Vagina (tissue), 2 donors: ENCODE data around the gene KLF1. TPM values are rescaled to one million over a fixed set of nuclear protein-coding genes. Genes with fewer than 3 reads are reported as not detected.

Experiments
- DNase-seq, 2 donors: peaks; one replicate each; pipeline ENCODE4 v3.0.0-alpha.2; 2017; ENCODE audit errors: extremely low spot score in 2 of 2
- H3K27ac ChIP-seq: fragments of 200-600 bp; sonication (generic); one replicate; pipeline ENCODE4 v1.5.1; 2019
- H3K27me3 ChIP-seq: fragments of 200-600 bp; sonication (generic); one replicate; pipeline ENCODE4 v1.5.1; 2019
- H3K36me3 ChIP-seq, 2 donors: fragments of 200-600 bp; sonication (generic); one replicate each; pipeline ENCODE4 v1.5.1; 2017 to 2019
- H3K4me1 ChIP-seq: fragments of 200-600 bp; sonication (generic); one replicate; pipeline ENCODE4 v1.5.1; 2019
- H3K4me3 ChIP-seq, 2 donors: fragments of 200-600 bp; sonication (generic); 1 replicate in 1 of 2; 2 replicates in 1 of 2; pipeline ENCODE4 v1.5.1; 2016 to 2019
- H3K9me3 ChIP-seq: fragments of 200-600 bp; sonication (generic); one replicate; pipeline ENCODE4 v1.5.1; 2019
- CTCF ChIP-seq, 3 experiments: fragments of 450-650 bp in 2 of 3; fragments of 200-600 bp in 1 of 3; sonication (generic) in 1 of 3; IDR thresholded peaks; one replicate each; pipeline ENCODE4 v1.5.1; 2017 to 2019; ENCODE audit warnings: antibody characterized with exemption in 3 of 3, mild to moderate bottlenecking in 2 of 3, moderate library complexity in 2 of 3
- POLR2A ChIP-seq, 2 donors: fragments of 450-650 bp; IDR thresholded peaks; one replicate each; pipeline ENCODE4 v1.6.1; 2017; ENCODE audit warnings: antibody characterized with exemption in 2 of 2, mild to moderate bottlenecking in 2 of 2, moderate library complexity in 2 of 2
- POLR2AphosphoS5 ChIP-seq, 2 donors: sonication (generic); formaldehyde crosslinking; IDR thresholded peaks; one replicate each; pipeline ENCODE4 v1.9.0; 2017; ENCODE audit warnings: antibody characterized with exemption in 2 of 2, mild to moderate bottlenecking in 2 of 2, low read depth in 1 of 2; ENCODE audit not compliant: insufficient read depth in 1 of 2
- intact Hi-C: fragments of 100-400 bp; cut with DNase I; formaldehyde crosslinking; loops from one replicate; pipeline ENCODE4 v1.15.1; 2023
- total RNA-seq: library from RNA; depleted of rRNA; stranded (reverse); fragments of >200 nt; gene quantifications from one replicate; pipeline ENCODE4 v1.2.3, GENCODE V29; 2016

Gene KLF1
- total RNA-seq, 1 donor from 2014 or later, result not detected

DNA sequence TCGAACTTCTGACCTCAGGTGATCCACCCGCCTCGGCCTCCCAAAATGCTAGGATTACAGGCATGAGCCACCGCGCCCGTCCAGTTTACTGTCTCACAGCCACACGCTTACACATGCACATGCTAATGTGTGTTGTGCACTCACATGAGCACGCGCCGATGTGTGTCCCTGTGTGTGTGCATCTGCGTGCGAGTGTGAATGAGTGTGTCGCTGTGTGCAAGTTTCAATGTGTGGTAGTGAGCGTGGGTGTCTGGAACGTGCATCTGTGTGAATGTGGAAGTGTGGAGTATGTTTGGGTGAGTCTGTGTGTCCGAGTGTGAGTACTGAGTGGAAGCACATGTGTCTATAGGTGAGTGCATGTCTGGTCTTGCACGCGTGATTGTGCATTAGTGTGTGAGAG lies 44.5 kb downstream of the KLF1 start:
- Histone ChIP-seq H3K4me1 (peaks cover 15% of the 10 kb centered on the region), H3K27me3 (peaks cover 29% of the 10 kb centered on the region), H3K27ac (no peak overlapping the region), H3K36me3 (no peaks in the 10 kb centered on the region), H3K4me3 (no peak overlapping the region), H3K9me3 (no peaks in the 10 kb centered on the region)
- TF ChIP-seq CTCF (IDR thresholded peaks at IDR 0.05), result no peak
- no peak for TF ChIP-seq POLR2A (IDR thresholded peaks at IDR 0.05)
- TF ChIP-seq POLR2AphosphoS5 (IDR thresholded peaks at IDR 0.05; ENCODE audit: insufficient read depth in 1 of 2, low read depth in 1 of 2), result no peak
- DNase-seq, result no peak
- intact Hi-C loops, result no loop called here

DNA sequence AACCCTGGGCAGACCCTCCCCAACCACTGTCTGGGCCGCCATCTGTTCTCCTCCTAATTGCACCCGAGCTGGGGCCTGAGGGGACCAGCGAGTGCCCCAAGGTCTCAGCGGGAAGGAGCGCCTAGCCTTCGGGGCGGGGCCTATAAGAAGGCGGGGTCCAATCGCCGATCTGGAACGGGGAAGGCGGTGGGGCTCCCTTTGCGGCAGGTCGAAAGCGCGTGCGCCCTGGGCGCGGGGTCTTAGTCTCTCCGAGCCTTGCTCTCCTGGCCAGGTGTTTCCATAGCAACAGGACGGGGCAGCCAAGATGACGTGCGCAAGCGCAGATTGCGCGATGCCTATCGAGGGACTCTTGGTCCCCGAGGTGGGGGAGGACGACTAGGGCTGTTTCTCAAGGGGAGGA lies 45.9 kb downstream of the KLF1 start:
- H3K4me1 ChIP-seq, result peaks cover 9% of the 10 kb centered on the region
- peaks cover 29% of the 10 kb centered on the region for H3K27me3 ChIP-seq
- no peaks in the 10 kb centered on the region for H3K9me3 ChIP-seq
- intact Hi-C loops, result no loop called here
- H3K27ac ChIP-seq, result no peak overlapping the region
- no peak for DNase-seq
- no peak overlapping the region for H3K4me3 ChIP-seq
- H3K36me3 ChIP-seq, result no peaks in the 10 kb centered on the region
- TF ChIP-seq CTCF (IDR thresholded peaks at IDR 0.05) (no peak), POLR2A (IDR thresholded peaks at IDR 0.05) (no peak), POLR2AphosphoS5 (IDR thresholded peaks at IDR 0.05; ENCODE audit: insufficient read depth in 1 of 2, low read depth in 1 of 2) (no peak)

- TF ChIP-seq POLR2AphosphoS5 (IDR thresholded peaks at IDR 0.05; ENCODE audit: insufficient read depth in 1 of 2, low read depth in 1 of 2), result no peak
- TF ChIP-seq CTCF (IDR thresholded peaks at IDR 0.05), result no peak
- TF ChIP-seq POLR2A (IDR thresholded peaks at IDR 0.05), result no peak
- Histone ChIP-seq H3K36me3 (no peaks in the 10 kb centered on the region), H3K4me3 (no peak overlapping the region), H3K27ac (no peak overlapping the region), H3K9me3 (no peaks in the 10 kb centered on the region), H3K27me3 (peaks cover 35% of the 10 kb centered on the region), H3K4me1 (peaks cover 9% of the 10 kb centered on the region)
- no peak for DNase-seq
- intact Hi-C loops, result no loop called here
Observed at GRCh38 chr19:12840091-12841079, 46.6 kb downstream of the KLF1 start.

DNA sequence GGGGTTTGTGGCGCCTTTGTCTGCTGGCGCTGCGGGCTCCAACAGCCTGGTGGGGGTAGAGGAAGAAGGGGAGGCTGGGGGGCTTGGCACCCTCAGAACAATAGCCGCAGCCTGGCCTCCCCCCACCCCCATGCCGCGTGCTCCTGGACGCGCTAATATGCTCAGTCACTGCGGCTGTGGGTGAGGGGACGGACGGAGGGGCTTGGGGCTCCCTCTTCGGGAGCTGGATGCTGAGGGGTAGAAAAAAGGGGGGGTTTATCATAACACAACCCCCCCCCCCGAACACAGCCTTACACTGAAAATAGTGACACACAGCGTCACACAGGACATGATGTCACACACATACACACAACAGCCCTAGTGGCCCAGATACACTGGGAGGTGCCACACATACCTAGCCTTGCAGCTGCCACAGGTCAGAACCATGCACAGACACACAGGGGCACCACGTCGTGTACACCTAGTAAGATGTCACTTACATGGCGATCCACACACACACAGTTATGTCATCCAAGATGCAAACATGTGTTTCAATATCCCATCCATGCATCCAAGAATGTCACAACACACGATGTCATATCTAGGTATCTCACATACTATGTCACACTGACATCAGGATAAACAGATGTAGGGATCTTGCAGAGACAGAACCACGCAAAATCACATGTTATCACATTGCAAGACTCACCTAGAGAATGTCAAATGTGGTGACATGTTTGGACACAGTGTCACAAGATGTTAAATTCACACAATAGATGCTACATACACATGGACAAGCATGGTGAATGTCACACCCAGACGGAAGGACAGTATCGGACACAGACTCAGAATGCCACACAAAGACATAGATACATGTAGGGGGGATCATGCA lies 47.9 kb downstream of the KLF1 start:
- H3K27me3 ChIP-seq, result peaks cover 39% of the 10 kb centered on the region
- intact Hi-C loops, result no loop called here
- no peak overlapping the region for H3K27ac ChIP-seq
- H3K36me3 ChIP-seq, result no peaks in the 10 kb centered on the region
- no peaks in the 10 kb centered on the region for H3K9me3 ChIP-seq
- peaks cover 13% of the 10 kb centered on the region for H3K4me1 ChIP-seq
- H3K4me3 ChIP-seq, result peak overlapping the region; percentile 22 to 28
- no peak for DNase-seq
- TF ChIP-seq POLR2AphosphoS5 (IDR thresholded peaks at IDR 0.05; ENCODE audit: insufficient read depth in 1 of 2, low read depth in 1 of 2) (no peak), CTCF (IDR thresholded peaks at IDR 0.05) (no peak), POLR2A (IDR thresholded peaks at IDR 0.05) (no peak)
